H1 (cell line): ENCODE measurements around the gene NEFH. TPM values are rescaled to one million over a fixed set of nuclear protein-coding genes. Genes with fewer than 3 reads are reported as not detected.

Experiments
- CTCF ChIA-PET: fragments of 300-600 bp; sonication (Branson Sonifier 250); formaldehyde crosslinking; loops from one replicate; lab custom pipeline; 2021; ENCODE audit not compliant: partially characterized antibody; lab: Charles Lee
- POLR2A ChIA-PET: fragments of 300-600 bp; sonication (Branson Sonifier 250); formaldehyde crosslinking; loops from one replicate; lab custom pipeline; 2021; ENCODE audit warnings: inconsistent platforms; ENCODE audit not compliant: partially characterized antibody; lab: Charles Lee
- DNase-seq, 2 experiments: peaks; one replicate each; pipeline versions ENCODE4 v3.0.0 to v3.0.0-alpha.2; 2010 to 2022; ENCODE audit warnings: low spot score in 2 of 2, low read depth in 1 of 2, mixed read lengths in 1 of 2
- FAIRE-seq: peaks from 2 replicates; lab custom pipeline; 2011; peaks lifted over from hg19 to GRCh38; lab: Jason Lieb, UNC
- H2AFZ ChIP-seq: 2 replicates; pipeline ENCODE4 v1.8.1; 2012; ENCODE audit warnings: low read length, inconsistent platforms
- H2AK5ac ChIP-seq: 2 replicates; pipeline ENCODE4 v1.6.1; 2013; ENCODE audit warnings: low read depth, low read length
- H2BK120ac ChIP-seq: replicated peaks from 2 replicates; pipeline ENCODE3; 2013; ENCODE audit warnings: low read depth, low read length, inconsistent platforms
- H2BK12ac ChIP-seq: 2 replicates; pipeline ENCODE4 v1.6.1; 2013; ENCODE audit warnings: low read depth, low read length
- H2BK15ac ChIP-seq: 2 replicates; pipeline ENCODE4 v1.6.1; 2013; ENCODE audit warnings: low read length
- H2BK20ac ChIP-seq: 2 replicates; pipeline ENCODE4 v1.6.1; 2013; ENCODE audit warnings: low read length
- H2BK5ac ChIP-seq: 2 replicates; pipeline ENCODE4 v1.6.1; 2013; ENCODE audit warnings: low read depth, low read length
- H3K14ac ChIP-seq: 2 replicates; pipeline ENCODE4 v1.6.1; 2013; ENCODE audit warnings: inconsistent platforms; ENCODE audit not compliant: insufficient read length
- H3K18ac ChIP-seq: 2 replicates; pipeline ENCODE4 v1.6.1; 2013; ENCODE audit warnings: low read length; ENCODE audit errors: extremely low read depth
- H3K23ac ChIP-seq: 2 replicates; pipeline ENCODE4 v1.6.1; 2013; ENCODE audit warnings: inconsistent platforms; ENCODE audit not compliant: insufficient read length
- H3K23me2 ChIP-seq: 2 replicates; pipeline ENCODE4 v1.6.1; 2013; ENCODE audit warnings: low read depth, low read length
- H3K27ac ChIP-seq: 2 replicates; pipeline ENCODE4 v1.6.1; 2011; ENCODE audit warnings: low read depth, low read length, inconsistent platforms
- H3K27me3 ChIP-seq, 4 experiments: replicated peaks in 1 of 4; 1 replicate in 1 of 4; 2 replicates in 3 of 4; pipeline versions ENCODE4 v1.6.1 to v1.8.1; 2011 to 2013; ENCODE audit warnings: low read length in 3 of 4, mild to moderate bottlenecking in 3 of 4, inconsistent platforms in 2 of 4, mixed read lengths in 2 of 4, moderate library complexity in 1 of 4; ENCODE audit not compliant: control insufficient read depth in 3 of 4, insufficient read depth in 3 of 4; ENCODE audit errors: extremely low read depth in 1 of 4
- H3K36me3 ChIP-seq, 4 experiments: 2 replicates each; pipeline versions ENCODE4 v1.6.1 to v1.8.1; 2011 to 2013; ENCODE audit warnings: mild to moderate bottlenecking in 4 of 4, low read length in 3 of 4, moderate library complexity in 2 of 4, control low read depth in 1 of 4, inconsistent platforms in 1 of 4; ENCODE audit not compliant: insufficient read depth in 4 of 4, control insufficient read depth in 2 of 4
- H3K4ac ChIP-seq: replicated peaks from 2 replicates; pipeline ENCODE3; 2013; ENCODE audit warnings: low read length, low read depth, mixed read lengths, inconsistent platforms; ENCODE audit not compliant: insufficient read length
- H3K4me1 ChIP-seq, 4 experiments: replicated peaks in 1 of 4; 1 replicate in 1 of 4; 2 replicates in 3 of 4; pipeline versions ENCODE4 v1.6.1 to v1.8.1; 2011 to 2013; ENCODE audit warnings: low read length in 3 of 4, inconsistent platforms in 2 of 4, mixed read lengths in 1 of 4; ENCODE audit not compliant: insufficient read depth in 4 of 4, control insufficient read depth in 3 of 4
- H3K4me2 ChIP-seq, 2 experiments: 2 replicates each; pipeline versions ENCODE4 v1.6.1 to v1.8.1; 2011 to 2013; ENCODE audit warnings: low read depth in 2 of 2, low read length in 2 of 2, control low read depth in 1 of 2, inconsistent platforms in 1 of 2, mild to moderate bottlenecking in 1 of 2; ENCODE audit not compliant: insufficient read depth in 1 of 2
- H3K4me3 ChIP-seq, 4 experiments: fragments of 200-600, 300-600 bp in 1 of 4; sonication (generic), shearing (Covaris generic), sonication (Bioruptor Twin) in 1 of 4; 2 replicates each; pipeline versions ENCODE4 v1.5.1 to v1.8.1; 2011 to 2016; ENCODE audit warnings: low read length in 4 of 4, low read depth in 3 of 4, control low read depth in 2 of 4, inconsistent platforms in 2 of 4, mild to moderate bottlenecking in 2 of 4, mixed read lengths in 1 of 4, moderate library complexity in 1 of 4; ENCODE audit not compliant: insufficient read depth in 2 of 4; ENCODE audit errors: extremely low read depth in 1 of 4
- H3K56ac ChIP-seq: replicated peaks from 2 replicates; pipeline ENCODE3; 2013; ENCODE audit warnings: low read depth, mild to moderate bottlenecking, mixed read lengths, low read length, inconsistent platforms; ENCODE audit not compliant: insufficient read length
- H3K79me1 ChIP-seq: 2 replicates; pipeline ENCODE4 v1.6.1; 2013; ENCODE audit warnings: low read depth, low read length, control low read depth
- H3K79me2 ChIP-seq, 2 experiments: 2 replicates each; pipeline versions ENCODE4 v1.6.1 to v1.8.1; 2012 to 2013; ENCODE audit warnings: low read length in 2 of 2, mild to moderate bottlenecking in 2 of 2, inconsistent platforms in 1 of 2; ENCODE audit not compliant: insufficient read depth in 2 of 2, control insufficient read depth in 1 of 2
- H3K9ac ChIP-seq, 4 experiments: replicated peaks in 1 of 4; 1 replicate in 1 of 4; 2 replicates in 3 of 4; pipeline versions ENCODE4 v1.6.1 to v1.8.1; 2011 to 2013; ENCODE audit warnings: low read depth in 3 of 4, low read length in 3 of 4, control low read depth in 2 of 4, mild to moderate bottlenecking in 2 of 4, moderate library complexity in 2 of 4, inconsistent platforms in 1 of 4; ENCODE audit errors: extremely low read depth in 1 of 4
- H3K9me3 ChIP-seq, 2 experiments: 2 replicates each; pipeline versions ENCODE4 v1.6.1 to v1.8.1; 2012 to 2013; ENCODE audit warnings: mild to moderate bottlenecking in 2 of 2, moderate library complexity in 2 of 2, control low read depth in 1 of 2, inconsistent platforms in 1 of 2, low read depth in 1 of 2, low read length in 1 of 2, mixed read lengths in 1 of 2; ENCODE audit not compliant: insufficient read depth in 2 of 2
- H4K20me1 ChIP-seq, 2 experiments: replicated peaks in 1 of 2; 2 replicates each; pipeline versions ENCODE3 to v1.8.1; 2011 to 2013; ENCODE audit warnings: inconsistent platforms in 2 of 2, low read length in 2 of 2, mild to moderate bottlenecking in 1 of 2; ENCODE audit not compliant: insufficient read depth in 2 of 2, control insufficient read depth in 1 of 2
- H4K5ac ChIP-seq: 2 replicates; pipeline ENCODE4 v1.6.1; 2013; ENCODE audit warnings: low read length, low read depth, mixed read lengths, inconsistent platforms; ENCODE audit not compliant: insufficient read length
- H4K8ac ChIP-seq: 2 replicates; pipeline ENCODE4 v1.8.0; 2013; ENCODE audit warnings: mild to moderate bottlenecking, moderate library complexity, low read length, inconsistent platforms; ENCODE audit not compliant: insufficient read depth; ENCODE audit errors: extremely low read depth
- H4K91ac ChIP-seq: replicated peaks from 2 replicates; pipeline ENCODE3; 2013; ENCODE audit warnings: low read length, mixed read lengths, inconsistent platforms; ENCODE audit not compliant: insufficient read length
- ASH2L ChIP-seq: fragments of 200-600, 300-600 bp; sonication (generic); IDR thresholded peaks from one replicate; pipeline ENCODE4 v1.7.1; 2017; ENCODE audit warnings: low read length
- ATF2 ChIP-seq: IDR thresholded peaks from 2 replicates; pipeline ENCODE4 v1.6.1; 2012; ENCODE audit warnings: low read length, inconsistent platforms
- BCL11A ChIP-seq, 2 experiments: IDR thresholded peaks; one replicate each; pipeline ENCODE4 v1.6.1; 2011; ENCODE audit warnings: low read depth in 2 of 2, low read length in 2 of 2, mild to moderate bottlenecking in 2 of 2
- CBX5 ChIP-seq: fragments of 300-800, 300-1000 bp; sonication (generic); IDR thresholded peaks from 2 replicates; pipeline ENCODE4 v1.7.1; 2016; ENCODE audit warnings: antibody characterized with exemption, low read length, low read depth
- CTBP2 ChIP-seq: IDR thresholded peaks from 2 replicates; pipeline ENCODE4 v1.7.0; 2011; ENCODE audit warnings: borderline replicate concordance, mild to moderate bottlenecking, moderate library complexity, mixed read lengths, low read length; ENCODE audit not compliant: insufficient read depth, insufficient read length
- EZH2 ChIP-seq: fragments of 200-600 bp; sonication (generic); IDR thresholded peaks from 2 replicates; pipeline ENCODE4 v1.7.1; 2012; ENCODE audit warnings: low read depth, mild to moderate bottlenecking, moderate library complexity, low read length, inconsistent platforms; ENCODE audit not compliant: severe bottlenecking
- HDAC6 ChIP-seq: IDR thresholded peaks from one replicate; pipeline ENCODE4 v1.7.1; 2012; ENCODE audit warnings: low read depth, mild to moderate bottlenecking, inconsistent platforms, low read length, moderate library complexity
- JUN ChIP-seq: IDR thresholded peaks from 2 replicates; pipeline ENCODE4 v1.6.1; 2011; ENCODE audit warnings: low read depth, mild to moderate bottlenecking, improper control_type of control experiment, low read length
- MAFK ChIP-seq: IDR thresholded peaks from 2 replicates; pipeline ENCODE4 v1.6.1; 2012; ENCODE audit warnings: low read depth, mild to moderate bottlenecking, improper control_type of control experiment, low read length
- PHF8 ChIP-seq: fragments of 200-600 bp; sonication (generic); conservative IDR thresholded peaks from 2 replicates; pipeline ENCODE4 v1.7.1; 2012; ENCODE audit warnings: low read depth, mild to moderate bottlenecking, inconsistent platforms, low read length, moderate library complexity
- POLR2AphosphoS5 ChIP-seq: IDR thresholded peaks from 2 replicates; pipeline ENCODE4 v1.6.1; 2011; ENCODE audit warnings: low read depth, low read length
- SP2 ChIP-seq: IDR thresholded peaks from 2 replicates; pipeline ENCODE4 v1.6.1; 2012; ENCODE audit warnings: mild to moderate bottlenecking, low read length, inconsistent platforms
- SUZ12 ChIP-seq: fragments of 200-600 bp; sonication (generic); IDR thresholded peaks from 2 replicates; pipeline ENCODE4 v1.6.1; 2012; ENCODE audit warnings: mild to moderate bottlenecking, inconsistent platforms, low read length, moderate library complexity, mixed read lengths
- WGBS, 2 experiments: shearing (Covaris generic) in 1 of 2; methylation state at CpG; one replicate each; pipeline versions ENCODE4 v1.1.6 to v1.1.7; 2013 to 2015; ENCODE audit warnings: low lambda C conversion rate in 2 of 2, mixed read lengths in 2 of 2, inconsistent platforms in 1 of 2, low coverage in 1 of 2, missing lambda C conversion rate in 1 of 2; ENCODE audit not compliant: insufficient replicate concordance in 2 of 2, insufficient coverage in 1 of 2, insufficient read length in 1 of 2; ENCODE audit errors: extremely low coverage in 1 of 2, missing lambda C conversion rate in 1 of 2; 5-methylcytosine and 5-hydroxymethylcytosine counted together
- polyA plus RNA-seq, 7 experiments: library from polyadenylated mRNA; depleted of rRNA in 3 of 7; stranded (reverse) in 5 of 7; unstranded in 2 of 7; fragments of >200 nt in 5 of 7; fragments of 200-250 nt in 2 of 7; gene quantifications; 1 replicate in 5 of 7; 2 replicates in 1 of 7; 4 replicates in 1 of 7; pipeline versions ENCODE4 v1.2.1 to v1.2.3, GENCODE V29; 2011 to 2013; ENCODE audit warnings: missing spikeins in 2 of 7, mixed read lengths in 2 of 7
- total RNA-seq: library from RNA; stranded (reverse); fragmentation: NEBNext Ultra II Directional; extraction: Animal tissue kit (Norgen Biotek cat#: 25700); gene quantifications from 2 replicates; pipeline ENCODE4 v1.2.1, GENCODE V29; 2021

NEFH gene
- total and polyA plus RNA-seq, 2 of the 8 experiments (the other 6 are each of a cell fraction or from before 2014, with no cell fraction given), result 0.57 to 2.3 TPM

- WGBS, 2 experiments, result 93% methylated on average over 3 of the region's 3 CpGs; no CpG with 5 or more reads in 1 of the 2 experiments
- ChIA-PET POLR2A (interaction anchor here (0.5 to 1.6 kb wide), 2 partner anchors 22 to 31 kb away, joined by 3 to 6 read pairs; no protein-coding TSS in a partner anchor), CTCF (no interaction called here)
- no peak for TF ChIP-seq ASH2L
- no peak for TF ChIP-seq SUZ12
- TF ChIP-seq SP2, result no peak
- TF ChIP-seq JUN, result no peak
- TF ChIP-seq BCL11A (IDR thresholded peaks at IDR 0.05; ENCODE audit: low read depth in 2 of 2, low read length in 2 of 2), result no peak
- no peak for TF ChIP-seq CBX5
- TF ChIP-seq ATF2, result no peak
- TF ChIP-seq MAFK, result no peak
- TF ChIP-seq EZH2, result no peak
- TF ChIP-seq HDAC6, result no peak
- no peak for TF ChIP-seq POLR2AphosphoS5
- TF ChIP-seq CTBP2, result no peak
- no peak for TF ChIP-seq PHF8
Observed at GRCh38 chr22:29536411-29536810, 56.4 kb downstream of the NEFH start.

More at GRCh38 chr22:29536411-29536810, 56.4 kb downstream of the NEFH start:
- no peaks in the 10 kb centered on the region for H3K27me3 ChIP-seq
- no peak overlapping the region for H3K18ac ChIP-seq
- no peak overlapping the region for H2BK12ac ChIP-seq
- no peak overlapping the region for H2BK120ac ChIP-seq
- H2BK15ac ChIP-seq, result no peak overlapping the region
- FAIRE-seq (no peak), DNase-seq (no peak)
- no peak overlapping the region for H3K9ac ChIP-seq
- no peaks in the 10 kb centered on the region for H3K79me2 ChIP-seq
- H2BK20ac ChIP-seq, result no peak overlapping the region
- H3K79me1 ChIP-seq, result no peaks in the 10 kb centered on the region
- no peak overlapping the region for H3K14ac ChIP-seq
- H3K23me2 ChIP-seq, result no peaks in the 10 kb centered on the region
- H3K4ac ChIP-seq, result no peak overlapping the region
- H4K91ac ChIP-seq, result no peak overlapping the region
- no peak overlapping the region for H3K27ac ChIP-seq
- no peak overlapping the region for H4K8ac ChIP-seq
- no peak overlapping the region for H4K5ac ChIP-seq
- H2BK5ac ChIP-seq, result no peak overlapping the region
- H2AK5ac ChIP-seq, result no peak overlapping the region
- H3K9me3 ChIP-seq, result no peaks in the 10 kb centered on the region
- H3K56ac ChIP-seq, result no peak overlapping the region
- H3K4me2 ChIP-seq, result no peak overlapping the region
- peaks cover 11 to 71% (median 41%) of the 10 kb centered on the region in 4 experiments; a peak in 7 of 8 replicates for H3K36me3 ChIP-seq
- no peaks in the 10 kb centered on the region for H3K4me1 ChIP-seq
- no peak overlapping the region for H3K23ac ChIP-seq
- no peak overlapping the region for H3K4me3 ChIP-seq
- no peak overlapping the region for H2AFZ ChIP-seq
- H4K20me1 ChIP-seq, result peaks cover 2 to 5% of the 10 kb centered on the region in 2 experiments
